NCI-H526 (cell line): Measurements from ENCODE around the gene EXOSC3.
"Not testable (repeated sequence)": the region's sequence is repeated elsewhere in the genome, so short reads cannot be mapped to it uniquely, and the experiment has no call there.

Experiments used
- DNase-seq, 2 experiments: peaks; one replicate each; lab custom pipeline; 2025; lab: John Stamatoyannopoulos, UW

EXOSC3 gene

DNA sequence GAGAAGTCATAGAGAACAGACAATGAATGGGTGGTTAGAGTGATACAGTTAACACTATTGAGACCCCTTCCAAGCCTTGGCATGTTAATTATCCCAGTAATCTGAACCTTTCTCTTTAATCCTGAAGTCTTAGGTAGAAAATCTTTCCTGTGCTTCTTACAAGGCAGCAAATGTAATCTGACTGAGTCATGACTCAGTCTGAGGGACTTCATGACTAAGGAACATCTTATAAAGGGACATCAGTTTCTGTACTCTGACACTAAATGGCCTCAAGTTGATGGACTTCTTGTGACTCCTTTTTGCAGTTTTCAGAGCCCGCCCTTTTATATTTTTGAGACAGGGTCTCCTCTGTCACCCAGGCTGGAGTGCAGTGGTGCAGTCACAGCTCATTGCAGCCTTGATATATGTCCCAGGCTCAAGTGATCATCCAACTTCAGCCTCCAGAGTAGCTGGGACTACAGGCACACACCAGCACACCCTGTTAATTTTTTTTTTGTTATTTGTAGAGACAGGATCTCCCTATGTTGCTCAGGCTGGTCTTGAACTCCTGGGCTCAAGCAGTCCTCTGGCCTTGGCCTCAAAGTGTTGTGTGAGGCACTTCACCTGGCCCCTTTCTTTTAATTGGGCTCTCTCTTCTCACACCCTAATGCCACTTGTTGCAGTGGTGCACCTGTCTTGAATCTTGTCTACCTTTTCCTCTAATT, 9.5 kb downstream of the EXOSC3 start:
- DNase-seq: no peak

DNA sequence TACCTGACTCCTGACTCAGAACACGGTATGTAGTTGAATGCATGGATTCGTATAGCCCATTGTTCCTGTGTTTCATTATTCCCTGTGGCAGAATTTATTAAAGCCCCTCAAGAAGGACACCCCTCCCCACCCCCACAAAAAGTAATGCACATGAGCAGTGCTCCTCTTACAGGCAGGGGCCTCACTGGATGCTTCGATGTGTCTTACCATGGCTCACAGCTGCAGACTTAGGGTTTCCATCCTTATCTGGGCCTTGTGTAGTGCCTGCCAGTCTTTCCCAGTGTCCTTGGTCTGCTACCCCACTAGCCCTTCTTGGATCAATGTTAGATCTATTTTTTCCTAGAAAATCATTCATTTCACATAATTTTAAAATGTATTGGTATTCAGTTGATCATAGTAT, 14.9 kb downstream of the EXOSC3 start:
- DNase-seq: no peak

DNA sequence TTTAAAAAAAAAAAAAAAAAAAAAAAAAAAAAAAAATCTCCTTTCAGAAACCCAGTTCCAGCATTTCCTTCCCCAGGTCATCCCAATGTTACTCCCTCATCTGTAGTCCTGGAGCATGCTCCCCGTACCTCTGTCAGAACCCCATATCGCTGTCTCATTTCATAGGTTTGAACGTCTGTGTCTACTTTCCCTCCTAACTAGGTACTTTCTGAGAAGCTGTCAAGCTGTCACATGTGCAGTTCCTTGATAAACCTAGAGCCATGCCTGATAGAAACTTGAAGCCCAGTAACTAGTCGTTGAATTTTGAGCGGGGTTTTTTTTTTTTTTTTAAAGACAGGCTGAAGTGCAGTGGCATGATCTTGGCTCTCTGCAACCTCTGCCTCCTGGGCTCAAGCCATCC, 15.6 kb downstream of the EXOSC3 start:
- DNase-seq: no peak

DNA sequence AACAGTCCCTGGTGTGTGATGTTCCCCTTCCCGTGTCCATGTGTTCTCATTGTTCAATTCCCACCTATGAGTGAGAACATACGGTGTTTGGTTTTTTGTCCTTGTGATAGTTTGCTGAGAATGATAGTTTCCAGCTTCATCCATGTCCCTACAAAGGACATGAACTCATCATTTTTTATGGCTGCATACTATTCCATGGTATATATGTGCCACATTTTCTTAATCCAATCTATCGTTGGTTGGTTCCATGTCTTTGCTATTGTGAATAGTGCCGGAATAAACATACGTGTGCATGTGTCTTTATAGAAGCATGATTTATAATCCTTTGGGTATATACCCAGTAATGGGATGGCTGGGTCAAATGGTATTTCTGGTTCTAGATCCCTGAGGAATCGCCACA, 19.6 kb downstream of the EXOSC3 start:
- DNase-seq: not testable (repeated sequence)

DNA sequence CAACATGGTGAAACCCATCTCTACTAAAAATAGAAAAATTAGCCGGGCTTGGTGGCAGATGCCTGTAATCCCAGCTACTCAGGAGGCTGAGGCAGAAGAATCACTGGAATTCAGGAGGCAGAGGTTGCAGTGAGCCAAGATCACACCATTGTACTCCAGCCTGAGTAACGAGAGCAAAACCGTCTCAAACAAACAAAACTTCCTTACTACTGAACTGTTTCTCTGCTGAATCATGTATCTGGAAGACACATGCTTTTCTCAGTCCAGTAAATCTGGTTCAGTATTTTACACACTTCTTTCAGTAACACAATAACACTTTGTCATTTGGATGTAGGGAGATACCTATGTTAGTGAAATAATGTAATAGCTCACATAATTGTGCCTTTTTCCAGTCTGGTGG, 23.4 kb downstream of the EXOSC3 start:
- DNase-seq: no peak

DNA sequence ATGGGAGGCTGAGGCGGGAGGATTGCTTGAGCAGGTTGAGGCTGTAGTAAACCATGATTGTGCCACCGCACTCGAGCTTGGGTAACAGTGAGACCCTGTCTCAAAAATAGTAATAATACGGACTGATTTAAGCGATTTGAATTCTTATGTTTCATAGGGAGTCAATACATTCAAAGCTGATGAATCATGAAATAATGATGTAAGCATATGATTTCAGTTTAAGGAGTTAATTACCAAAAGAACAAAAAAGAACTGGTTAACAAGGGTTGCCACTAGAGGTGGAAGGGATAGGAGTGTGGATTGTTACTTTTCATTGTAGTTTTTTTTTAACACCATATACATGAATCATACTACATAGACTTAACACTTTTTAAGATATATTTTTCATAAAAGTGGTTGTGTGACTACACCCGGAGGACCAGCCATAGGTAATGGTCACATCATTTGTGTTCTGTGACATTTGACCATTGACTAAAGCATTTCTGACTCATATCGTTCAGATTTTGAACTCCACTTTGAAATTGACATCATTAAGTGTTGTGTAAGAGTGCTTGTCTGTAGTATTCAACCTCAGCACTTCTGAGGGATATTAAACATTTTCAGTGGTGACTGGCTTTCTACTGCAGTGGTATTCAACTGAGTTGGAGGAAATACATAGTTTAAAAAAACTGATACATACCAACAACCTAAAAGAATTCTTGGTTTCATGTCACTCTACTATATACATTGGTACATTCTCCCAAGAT, 24.3 kb downstream of the EXOSC3 start:
- no peak for DNase-seq

DNA sequence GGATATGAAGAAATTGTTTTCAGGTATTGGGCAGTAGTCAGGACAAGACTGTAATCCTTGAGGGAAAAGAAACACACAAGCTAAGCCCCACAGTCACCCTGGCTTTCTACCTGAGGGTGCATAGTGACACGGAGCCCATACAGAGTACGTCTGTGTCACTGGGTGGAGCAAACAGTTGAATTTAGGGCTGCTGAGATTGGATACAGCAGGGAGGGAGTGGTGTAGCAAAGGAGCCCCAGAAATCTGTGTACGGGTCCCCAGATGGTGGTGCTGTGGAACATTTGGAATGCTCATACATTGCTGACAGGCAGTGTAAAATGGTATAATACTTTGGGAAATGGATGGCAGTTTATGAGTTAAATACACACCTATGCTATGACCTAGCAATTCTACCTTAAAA, 26.1 kb downstream of the EXOSC3 start:
- DNase-seq: no peak

DNA sequence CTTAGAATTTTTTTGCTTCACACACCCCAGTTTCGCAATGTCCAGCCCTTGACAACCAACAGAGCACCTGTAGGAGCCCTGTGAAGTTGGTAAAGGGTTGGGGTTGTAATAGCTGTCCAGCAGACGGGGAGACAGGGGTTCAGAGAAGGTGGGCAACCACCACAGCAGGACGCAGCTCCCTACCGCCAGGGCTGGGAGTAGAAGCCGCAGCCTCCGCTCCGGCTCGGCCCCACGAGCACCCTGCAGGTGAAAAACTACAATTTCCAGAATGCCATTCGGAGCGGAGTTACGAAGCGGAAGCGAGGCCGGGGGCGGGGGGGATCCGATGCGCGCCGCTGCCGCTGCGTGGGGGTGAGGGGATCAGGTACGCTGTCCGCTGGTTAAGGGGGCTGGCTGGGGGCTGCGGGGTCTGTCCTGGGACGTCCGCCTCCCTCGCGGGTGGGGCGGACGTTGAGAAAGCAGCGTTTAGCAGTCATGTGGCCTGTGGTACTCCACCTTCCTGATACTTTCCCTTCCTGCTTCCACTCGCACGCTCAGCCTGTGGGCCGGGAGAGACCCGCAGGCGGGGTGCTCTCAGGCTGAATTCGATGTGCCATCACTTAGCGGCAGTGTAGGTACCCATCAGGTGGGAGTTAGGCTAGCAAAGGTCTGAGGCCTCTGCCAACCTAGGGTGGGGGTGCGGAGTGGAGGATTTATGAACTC, 31.2 kb downstream of the EXOSC3 start, which contains the start of gene TRMT10B:
TRMT10B (plus strand) TSS at position 317 of the 702 bp plus-strand sequence. CDS start 8,127 bp downstream, outside the sequence.
- DNase-seq: peak; percentile 41 to 85

DNA sequence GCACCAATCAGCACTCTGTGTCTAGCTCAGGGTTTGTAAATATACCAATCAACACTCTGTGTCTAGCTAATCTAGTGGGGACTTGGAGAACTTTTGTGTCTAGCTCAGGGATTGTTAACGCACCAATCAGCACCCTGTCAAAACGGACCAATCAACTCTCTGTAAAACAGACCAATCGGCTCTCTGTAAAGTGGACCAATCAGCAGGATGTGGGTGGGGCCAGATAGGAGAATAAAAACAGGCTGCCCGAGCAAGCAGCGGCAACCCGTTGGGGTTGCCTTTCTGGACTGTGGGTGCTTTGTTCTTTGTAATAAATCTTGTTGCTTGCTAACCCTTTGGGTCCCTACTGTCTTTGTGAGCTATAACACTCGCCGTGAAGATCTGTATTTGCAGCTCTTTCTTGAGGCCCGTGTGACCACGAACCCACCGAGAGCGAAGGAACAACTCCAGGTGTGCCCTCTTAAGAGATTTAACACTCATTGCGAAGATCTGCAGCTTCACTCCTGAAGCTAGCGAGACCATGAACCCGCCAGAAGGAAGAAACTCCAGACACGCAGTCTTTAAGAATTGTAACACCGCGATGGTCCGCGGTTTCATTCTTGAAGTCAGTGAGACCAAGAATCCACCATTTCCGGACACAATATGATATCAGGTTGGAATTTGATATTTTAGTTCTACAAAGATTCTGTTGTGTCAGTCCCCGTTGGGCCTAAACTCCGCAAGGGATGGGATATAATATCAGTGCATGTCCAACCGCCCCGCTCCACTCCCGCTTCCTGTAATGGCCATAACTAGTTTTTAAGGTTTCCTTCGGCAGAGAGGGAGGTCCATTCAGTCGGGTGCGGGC, 32.0 kb downstream of the EXOSC3 start:
- DNase-seq: no peak

DNA sequence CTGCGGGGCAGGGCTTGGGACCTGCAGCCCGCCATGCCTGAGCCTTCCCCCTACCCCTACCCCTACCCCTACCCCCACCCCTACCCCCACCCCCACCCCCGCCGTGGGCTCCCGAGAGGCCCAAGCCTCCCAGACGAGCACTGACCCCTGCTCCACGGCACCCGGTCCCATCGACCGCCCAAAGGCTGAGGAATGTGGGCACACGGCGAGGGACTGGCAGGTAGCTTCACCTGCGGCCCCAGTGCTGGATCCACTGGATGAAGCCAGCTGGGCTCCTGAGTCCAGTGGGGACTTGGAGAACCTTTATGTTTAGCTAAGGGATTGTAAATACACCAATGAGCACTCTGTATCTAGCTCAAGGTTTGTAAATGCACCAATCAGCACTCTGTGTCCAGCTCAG, 32.8 kb downstream of the EXOSC3 start:
- DNase-seq: not testable (repeated sequence)

DNA sequence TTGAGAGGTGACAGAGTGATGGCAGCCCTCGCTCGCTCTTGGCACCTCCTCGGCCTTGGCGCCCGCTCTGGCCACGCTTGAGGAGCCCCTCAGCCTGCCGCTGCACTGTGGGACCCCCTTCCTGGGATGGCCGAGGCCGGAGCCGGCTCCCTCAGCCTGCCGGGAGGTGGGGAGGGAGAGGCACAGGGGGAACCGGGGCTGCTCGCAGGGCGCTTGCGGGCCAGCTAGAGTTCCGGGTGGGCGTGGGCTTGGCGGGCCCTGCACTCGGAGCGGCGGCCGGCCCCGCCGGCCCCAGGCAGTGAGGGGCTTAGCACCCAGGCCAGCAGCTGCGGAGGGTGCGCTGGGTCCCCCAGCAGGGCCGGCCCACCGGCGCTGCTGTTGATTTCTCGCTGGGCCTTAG, 33.2 kb downstream of the EXOSC3 start:
- not testable (repeated sequence) for DNase-seq

DNA sequence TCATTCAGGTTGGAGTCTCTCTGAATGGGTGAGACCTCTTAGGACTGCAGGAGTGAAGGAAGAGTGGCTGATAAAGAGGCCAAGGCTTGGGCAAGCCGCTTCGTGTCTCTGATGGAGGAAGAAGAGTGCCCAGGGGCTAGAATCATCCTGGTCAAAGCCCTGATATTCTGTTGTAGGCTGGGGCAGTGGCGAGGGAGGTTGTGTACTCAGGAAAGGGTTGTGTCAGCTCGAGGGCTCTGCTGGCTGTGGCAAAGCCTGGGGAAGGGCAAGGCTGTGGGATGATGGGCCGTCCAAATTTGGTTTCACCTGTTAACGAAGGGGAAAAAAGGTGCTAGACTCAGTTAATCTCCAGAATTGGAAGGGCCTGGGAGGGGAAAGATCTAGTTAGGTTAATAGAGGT, 33.7 kb downstream of the EXOSC3 start:
- DNase-seq: no peak

DNA sequence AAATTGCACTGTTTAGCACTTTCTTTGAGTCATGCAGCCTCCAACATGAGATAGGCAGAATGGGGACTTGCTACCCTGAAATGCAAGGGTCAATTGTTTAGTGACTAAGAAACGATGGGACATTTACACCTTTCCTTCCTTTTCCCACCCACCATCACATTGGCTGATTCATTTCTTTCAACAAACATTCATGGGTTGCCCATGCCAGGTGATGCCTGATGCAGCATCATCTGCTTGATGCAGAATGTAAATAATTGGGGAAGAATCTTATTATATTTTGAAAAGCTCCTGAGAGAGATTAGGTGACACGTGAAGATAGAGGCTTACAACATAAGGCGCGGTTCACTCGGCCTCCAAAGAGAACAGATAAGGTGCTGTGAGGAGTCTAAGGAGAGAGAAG, 35.7 kb downstream of the EXOSC3 start:
- DNase-seq: no peak

DNA sequence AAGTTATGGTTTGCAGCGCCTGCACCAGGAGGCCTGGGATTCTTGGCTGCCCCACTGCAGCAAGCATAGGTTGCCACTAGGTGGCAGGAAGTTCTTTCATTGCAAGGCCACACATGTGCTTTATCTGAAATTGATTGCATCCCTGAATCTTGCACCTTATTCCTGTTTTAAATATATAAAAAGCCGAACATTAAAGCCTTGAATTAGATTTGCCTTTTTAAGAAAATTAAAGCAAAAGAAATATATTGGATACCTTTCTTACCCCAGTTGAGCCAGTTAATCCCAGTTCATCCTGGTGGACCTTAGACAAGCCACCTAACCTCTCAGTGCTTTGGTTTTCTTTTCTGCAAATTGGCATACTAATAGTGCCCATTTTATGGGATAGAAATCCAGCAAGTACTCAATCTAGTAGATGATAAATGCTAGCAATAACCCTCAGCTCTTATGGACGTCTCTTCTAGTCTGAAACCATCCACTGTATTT, 37.6 kb downstream of the EXOSC3 start:
- peak; percentile 37 to 80 for DNase-seq

DNA sequence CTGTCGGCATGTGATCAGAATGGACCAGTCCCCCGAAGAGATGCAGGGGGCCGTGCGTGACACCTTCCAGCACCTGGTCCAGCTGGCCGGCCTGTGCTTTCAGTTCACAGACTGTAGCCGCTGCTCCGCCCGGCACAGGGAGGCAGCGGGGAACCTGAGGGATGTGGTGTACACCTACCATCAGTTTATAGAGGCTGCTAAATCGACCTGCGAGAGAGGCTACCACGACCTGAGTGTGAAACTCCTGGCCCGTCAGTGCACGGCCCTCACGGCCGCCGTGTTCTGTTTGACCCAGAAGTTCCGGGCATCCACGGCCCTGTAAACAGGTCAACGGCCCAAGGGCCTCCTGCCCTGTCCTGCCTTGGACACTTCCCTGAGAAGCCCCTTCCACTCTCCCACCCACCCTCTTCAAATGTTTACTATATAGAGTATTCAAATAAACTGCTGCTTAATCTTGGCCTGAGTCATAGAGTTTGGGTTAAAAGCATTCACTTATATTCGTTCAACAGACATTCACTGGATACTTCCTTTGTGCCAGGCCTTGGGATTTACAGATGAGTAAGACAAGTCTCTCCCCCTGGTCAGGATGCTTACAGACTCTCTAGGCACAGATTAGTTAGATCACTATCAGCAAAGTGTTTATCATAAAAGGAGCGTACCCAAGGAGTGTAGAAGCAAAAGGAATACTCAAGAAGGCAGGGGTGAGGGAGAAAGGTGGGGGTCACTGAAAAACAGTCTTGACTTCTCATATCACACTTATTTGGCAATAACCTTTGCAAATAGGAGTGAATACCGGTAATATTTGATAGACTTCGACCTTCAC, 38.2 kb downstream of the EXOSC3 start:
- DNase-seq: no peak

DNA sequence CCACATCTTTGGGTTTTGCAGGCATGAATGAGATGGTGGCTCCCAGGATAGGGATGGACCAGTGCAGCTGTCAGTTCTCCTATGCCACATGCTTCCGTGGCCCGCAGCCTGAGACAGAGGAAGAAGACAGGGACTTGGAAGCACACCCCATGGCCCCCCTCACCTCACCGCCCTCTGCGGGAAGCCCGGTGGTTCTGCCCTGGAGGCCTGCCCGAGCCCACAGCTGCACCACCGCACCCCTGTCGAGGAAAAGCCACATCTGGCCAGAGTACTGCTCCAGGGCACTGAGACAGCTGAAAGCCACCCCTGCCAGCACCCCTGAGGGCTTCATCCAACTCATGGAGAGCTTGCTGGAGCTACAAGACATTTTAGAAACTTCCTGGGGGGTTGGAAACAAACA, 38.9 kb downstream of the EXOSC3 start:
- DNase-seq: no peak

DNA sequence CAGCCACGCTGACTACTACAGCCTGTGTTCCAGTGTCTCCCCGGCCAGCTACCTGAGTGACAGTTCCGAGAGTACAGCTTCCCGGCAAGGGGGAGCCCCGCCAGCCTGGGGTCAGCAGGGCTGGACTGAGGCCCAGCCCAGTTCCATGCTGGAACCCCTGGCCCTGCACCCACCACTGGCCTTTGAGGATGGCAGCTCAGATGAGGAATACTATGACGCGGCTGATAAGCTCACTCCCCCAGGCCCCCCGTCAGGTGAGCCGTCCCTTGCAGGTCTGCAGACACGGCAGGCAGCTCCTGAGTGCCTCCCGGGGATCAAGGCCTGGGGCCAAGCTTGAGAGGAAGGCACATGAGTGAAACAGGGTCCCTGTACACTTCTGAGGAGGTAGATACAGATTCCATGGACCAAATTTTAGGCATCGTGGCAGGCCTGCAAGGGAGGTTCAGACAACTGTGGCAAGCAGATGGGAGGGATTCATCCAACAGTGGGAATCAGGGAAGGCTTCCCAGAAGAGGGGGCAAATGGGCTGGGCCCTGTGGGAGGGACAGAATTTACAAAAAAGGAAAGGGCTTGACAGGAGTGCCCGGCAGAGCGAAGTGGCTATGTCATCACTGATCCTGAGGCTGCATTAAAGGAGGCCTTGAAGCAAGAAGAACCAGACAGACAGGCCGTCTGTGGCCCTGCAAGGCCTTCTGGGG, 44.1 kb downstream of the EXOSC3 start:
- DNase-seq: no peak

DNA sequence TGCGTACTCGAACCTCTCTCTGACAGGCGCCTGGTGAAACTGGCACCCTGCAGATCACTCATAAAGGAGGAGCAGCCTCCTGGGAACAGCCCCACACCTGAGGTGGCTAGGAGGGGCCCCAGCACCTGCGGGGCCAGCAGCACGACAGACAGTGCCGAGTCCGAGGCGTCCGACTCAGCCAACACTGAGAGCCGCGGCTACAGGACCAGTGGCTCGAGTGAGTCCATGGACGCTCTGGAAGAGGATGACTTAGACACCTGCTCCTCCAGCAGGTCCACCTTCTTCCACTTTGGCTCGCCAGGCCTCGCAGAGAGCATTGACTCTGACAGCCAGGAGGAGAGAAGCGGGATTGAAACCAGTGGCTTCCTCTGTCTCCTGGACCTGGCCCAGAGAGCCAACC, 44.7 kb downstream of the EXOSC3 start:
- no peak for DNase-seq

DNA sequence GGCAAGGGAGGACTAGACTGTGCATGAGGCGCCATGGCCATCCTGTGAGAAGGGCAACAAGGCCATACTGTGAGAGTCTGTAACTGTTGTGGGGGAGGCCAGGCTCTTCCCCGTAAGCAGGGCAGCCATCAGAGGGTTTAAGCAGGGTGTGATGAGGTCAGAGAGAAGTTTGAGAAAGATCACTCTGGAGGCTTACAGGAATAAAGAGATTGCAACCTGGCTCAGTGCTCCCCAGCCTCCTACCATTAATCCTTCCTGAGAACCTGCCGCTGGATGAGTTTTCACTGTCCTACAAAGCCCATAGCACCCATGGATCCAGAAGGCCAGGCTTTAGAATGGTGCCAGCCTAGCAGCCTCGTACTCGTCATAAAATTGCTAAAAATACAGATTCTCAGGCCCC, 45.6 kb downstream of the EXOSC3 start:
- no peak for DNase-seq

DNA sequence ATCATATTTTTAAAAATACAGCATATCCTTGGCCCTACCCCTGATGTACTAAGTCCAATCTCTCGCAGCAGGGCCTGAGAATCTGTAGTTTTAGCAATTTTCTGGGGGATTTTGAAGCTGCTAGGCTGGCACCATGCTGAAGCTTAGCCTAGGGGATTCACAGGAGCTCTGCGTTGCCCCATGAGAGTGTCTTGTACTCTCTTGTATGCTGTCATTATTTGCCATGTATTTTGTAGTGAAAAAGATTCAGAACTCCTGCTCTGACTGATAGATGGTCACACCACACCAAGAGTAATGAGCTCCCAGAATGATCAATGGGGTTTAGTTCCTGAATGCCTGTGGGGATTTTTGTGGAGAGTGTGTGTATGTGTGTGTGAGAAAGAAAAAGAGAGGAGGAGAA, 51.9 kb downstream of the EXOSC3 start:
- no peak for DNase-seq
